ENCODE data around the gene SPAG4. TPM values are rescaled to one million over a fixed set of nuclear protein-coding genes. Genes with fewer than 3 reads are reported as not detected.

The SPAG4 gene
- total RNA-seq, 1 donor from 2014 or later = 3.3 TPM

DNA sequence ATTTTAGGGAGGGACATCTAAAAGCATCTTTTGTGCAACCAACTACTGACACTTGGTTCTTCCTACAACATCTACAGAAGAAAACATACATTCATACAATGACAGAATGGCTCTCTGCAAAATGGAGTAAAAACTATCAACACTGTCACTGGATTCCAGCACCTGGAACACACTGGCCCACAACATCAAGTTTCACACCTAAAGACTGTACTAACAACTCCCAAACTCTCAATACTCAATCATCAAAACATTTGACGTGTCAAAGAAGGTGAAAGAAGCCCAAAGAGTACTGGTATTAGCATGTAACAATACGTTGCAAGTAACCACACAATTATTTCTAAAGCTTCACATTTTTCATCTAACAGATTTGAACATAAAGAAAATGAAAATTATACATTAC lies 46.9 kb downstream of the SPAG4 start:
- peaks cover 5% of the 10 kb centered on the region for H3K27me3 Mint-ChIP-seq (ENCODE audit: insufficient read depth, low read depth)
- H3K27ac Mint-ChIP-seq = no peak overlapping the region
- TF ChIP-seq EZH2 (IDR thresholded peaks at IDR 0.05) (no peak), EZH2phosphoT487 (IDR thresholded peaks at IDR 0.05) (no peak)
- TF ChIP-seq, protein P1, sequence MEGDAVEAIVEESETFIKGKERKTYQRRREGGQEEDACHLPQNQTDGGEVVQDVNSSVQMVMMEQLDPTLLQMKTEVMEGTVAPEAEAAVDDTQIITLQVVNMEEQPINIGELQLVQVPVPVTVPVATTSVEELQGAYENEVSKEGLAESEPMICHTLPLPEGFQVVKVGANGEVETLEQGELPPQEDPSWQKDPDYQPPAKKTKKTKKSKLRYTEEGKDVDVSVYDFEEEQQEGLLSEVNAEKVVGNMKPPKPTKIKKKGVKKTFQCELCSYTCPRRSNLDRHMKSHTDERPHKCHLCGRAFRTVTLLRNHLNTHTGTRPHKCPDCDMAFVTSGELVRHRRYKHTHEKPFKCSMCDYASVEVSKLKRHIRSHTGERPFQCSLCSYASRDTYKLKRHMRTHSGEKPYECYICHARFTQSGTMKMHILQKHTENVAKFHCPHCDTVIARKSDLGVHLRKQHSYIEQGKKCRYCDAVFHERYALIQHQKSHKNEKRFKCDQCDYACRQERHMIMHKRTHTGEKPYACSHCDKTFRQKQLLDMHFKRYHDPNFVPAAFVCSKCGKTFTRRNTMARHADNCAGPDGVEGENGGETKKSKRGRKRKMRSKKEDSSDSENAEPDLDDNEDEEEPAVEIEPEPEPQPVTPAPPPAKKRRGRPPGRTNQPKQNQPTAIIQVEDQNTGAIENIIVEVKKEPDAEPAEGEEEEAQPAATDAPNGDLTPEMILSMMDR (IDR thresholded peaks at IDR 0.05) = no peak
- Histone ChIP-seq H4K20me1 (ENCODE audit: low read depth) (peaks cover 68% of the 10 kb centered on the region), H3K4me3 (peak overlapping the region; percentile 77), H3K4me2 (peak overlapping the region; percentile 98), H3K9me3 (ENCODE audit: low read depth) (no peaks in the 10 kb centered on the region), H3K9ac (peak overlapping the region; percentile 97), H3F3A (ENCODE audit: low read depth) (peaks cover 10% of the 10 kb centered on the region), H3K27me3 (no peaks in the 10 kb centered on the region), H3K4me1 (peaks cover 26% of the 10 kb centered on the region), H2AFZ (replicated peaks) (no peak overlapping the region), H3K79me2 (ENCODE audit: low read depth) (peaks cover 72% of the 10 kb centered on the region), H3K27ac (no peak overlapping the region), H3K36me3 (no peaks in the 10 kb centered on the region)
- H3K4me3 Mint-ChIP-seq = peak overlapping the region; percentile 97
- peaks cover 26% of the 10 kb centered on the region for H3K36me3 Mint-ChIP-seq
- peaks cover 25% of the 10 kb centered on the region for H3K4me1 Mint-ChIP-seq
- peaks cover 17% of the 10 kb centered on the region for H3K9me3 Mint-ChIP-seq
- no peak for DNase-seq (ENCODE audit: low spot score)

DNA sequence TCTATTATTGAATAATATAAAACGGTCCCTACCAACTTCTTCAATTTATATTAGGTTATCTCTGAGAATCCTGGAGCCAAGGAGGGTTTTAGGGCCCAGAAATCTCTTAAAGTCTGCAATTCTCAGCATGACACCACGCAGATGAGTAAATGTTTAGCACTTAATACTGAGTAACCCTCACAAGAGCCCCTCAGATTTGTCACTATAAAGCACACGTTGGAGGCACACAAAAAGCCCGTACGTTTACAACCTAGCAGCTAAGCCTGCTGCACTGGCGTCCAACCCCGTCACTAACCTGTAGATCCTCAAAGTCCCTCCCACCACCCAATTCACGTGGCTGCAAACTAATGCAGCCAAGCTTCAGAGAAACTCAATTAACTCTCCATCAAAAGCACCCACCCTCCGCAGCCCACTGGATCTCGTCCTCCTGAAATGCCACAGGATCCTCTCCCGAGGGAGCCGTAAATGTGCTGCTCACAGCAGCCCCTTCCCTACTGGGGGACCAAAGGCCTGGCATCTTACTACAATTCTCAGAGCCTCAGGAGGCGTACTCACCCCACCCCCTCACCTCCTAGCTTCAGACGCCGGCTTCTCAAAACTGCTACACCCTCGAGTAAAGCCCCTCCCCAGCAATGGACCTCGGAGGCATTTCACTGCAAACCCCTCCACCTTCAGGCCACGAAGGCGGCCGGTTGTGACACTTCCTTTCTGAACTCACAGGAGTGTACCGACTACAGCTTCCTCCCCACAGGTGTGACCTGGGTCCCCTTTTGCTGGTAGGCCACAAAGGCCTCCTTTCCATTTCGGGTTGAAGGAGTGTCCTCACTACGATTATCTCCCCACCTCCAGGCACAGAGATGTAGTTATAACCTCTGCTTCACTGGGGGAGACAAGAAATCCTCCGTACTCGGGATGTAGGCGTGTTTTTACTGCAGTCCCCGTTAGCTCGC lies 48.2 kb downstream of the SPAG4 start:
- Mint-ChIP-seq H3K27me3 (ENCODE audit: insufficient read depth, low read depth) (peaks cover 5% of the 10 kb centered on the region), H3K4me3 (peak overlapping the region; percentile 97), H3K36me3 (peaks cover 25% of the 10 kb centered on the region), H3K4me1 (peaks cover 25% of the 10 kb centered on the region), H3K9me3 (peaks cover 14% of the 10 kb centered on the region), H3K27ac (peak overlapping the region; percentile 100)
- H3K27ac ChIP-seq = peak overlapping the region; percentile 84
- peaks cover 10% of the 10 kb centered on the region for H3F3A ChIP-seq (ENCODE audit: low read depth)
- peaks cover 55% of the 10 kb centered on the region for H4K20me1 ChIP-seq (ENCODE audit: low read depth)
- no peaks in the 10 kb centered on the region for H3K9me3 ChIP-seq (ENCODE audit: low read depth)
- H3K4me2 ChIP-seq = peak overlapping the region; percentile 98
- peak overlapping the region; percentile 77 for H3K4me3 ChIP-seq
- peaks cover 59% of the 10 kb centered on the region for H3K79me2 ChIP-seq (ENCODE audit: low read depth)
- H3K9ac ChIP-seq = peak overlapping the region; percentile 97
- TF ChIP-seq EZH2phosphoT487 (IDR thresholded peaks at IDR 0.05) (no peak), EZH2 (IDR thresholded peaks at IDR 0.05) (no peak)
- TF ChIP-seq, protein P1 (IDR thresholded peaks at IDR 0.05) = no peak
- DNase-seq (ENCODE audit: low spot score) = peak; percentile 79
- H3K4me1 ChIP-seq = peaks cover 26% of the 10 kb centered on the region
- no peaks in the 10 kb centered on the region for H3K36me3 ChIP-seq
- no peaks in the 10 kb centered on the region for H3K27me3 ChIP-seq
- H2AFZ ChIP-seq (replicated peaks) = peak overlapping the region; percentile 59

DNA sequence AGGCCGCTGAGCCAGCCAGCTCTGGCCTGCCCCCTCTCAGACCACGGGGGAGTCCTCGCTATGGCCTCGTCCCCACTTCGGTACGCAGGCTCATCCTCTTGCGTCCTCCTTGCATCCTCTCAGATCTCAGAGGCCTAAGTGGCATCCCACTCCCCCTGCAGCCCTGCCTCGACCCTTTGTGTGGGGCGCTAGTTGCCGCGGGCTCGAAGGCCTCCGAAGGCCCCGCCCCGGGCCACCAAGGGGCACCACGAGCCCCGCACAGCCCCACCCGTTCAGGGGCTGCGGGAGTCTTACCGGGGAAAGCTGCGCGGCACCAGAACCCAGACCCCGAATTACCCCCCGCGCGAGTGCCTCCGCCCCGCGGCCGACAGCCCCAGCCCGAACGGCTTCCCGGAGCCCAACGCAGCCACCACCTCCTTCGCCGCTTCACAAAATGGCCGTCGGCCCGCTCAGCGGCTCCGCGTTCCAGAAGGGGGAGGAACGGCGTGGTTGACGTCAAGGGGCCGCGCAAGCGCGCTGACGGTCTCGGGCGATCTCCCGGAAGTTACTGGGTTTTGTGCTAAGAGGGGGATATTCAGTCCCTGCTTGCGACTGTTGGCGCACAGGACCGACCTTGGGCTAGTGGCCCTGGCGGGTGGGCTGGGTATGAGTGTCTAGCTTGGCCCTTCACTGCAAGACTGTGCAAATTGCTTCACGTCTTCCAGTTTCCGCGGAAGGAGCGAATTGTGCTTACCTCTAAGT lies 49.0 kb downstream of the SPAG4 start, which contains the start of the genes CPNE1 and RBM12:
TSS of gene CPNE1 (minus strand) at position 435 of the 741 bp plus-strand sequence. CDS start 31,977 bp downstream, outside the sequence.
TSS of gene RBM12 (minus strand) at position 435 of the 741 bp plus-strand sequence. CDS start 9,578 bp downstream, outside the sequence.
- no peak for TF ChIP-seq EZH2phosphoT487 (IDR thresholded peaks at IDR 0.05)
- TF ChIP-seq EZH2 (IDR thresholded peaks at IDR 0.05) = no peak
- TF ChIP-seq, protein P1 (IDR thresholded peaks at IDR 0.05) = no peak
- peaks cover 8% of the 10 kb centered on the region for H3K9me3 Mint-ChIP-seq
- peaks cover 5% of the 10 kb centered on the region for H3K27me3 Mint-ChIP-seq (ENCODE audit: insufficient read depth, low read depth)
- DNase-seq (ENCODE audit: low spot score) = peak; percentile 97
- Histone ChIP-seq H3K4me1 (peaks cover 26% of the 10 kb centered on the region), H3K27me3 (no peaks in the 10 kb centered on the region), H3K79me2 (ENCODE audit: low read depth) (peaks cover 51% of the 10 kb centered on the region), H3F3A (ENCODE audit: low read depth) (peaks cover 10% of the 10 kb centered on the region), H4K20me1 (ENCODE audit: low read depth) (peaks cover 47% of the 10 kb centered on the region), H3K9ac (peak within 1 kb of the TSS; percentile 97), H3K4me2 (peak within 1 kb of the TSS; percentile 98), H2AFZ (replicated peaks) (peak within 1 kb of the TSS; percentile 84), H3K9me3 (ENCODE audit: low read depth) (no peaks in the 10 kb centered on the region), H3K36me3 (no peaks in the 10 kb centered on the region), H3K27ac (peak within 1 kb of the TSS; percentile 84), H3K4me3 (peak within 1 kb of the TSS; percentile 77)
- peaks cover 25% of the 10 kb centered on the region for H3K36me3 Mint-ChIP-seq
- peak within 1 kb of the TSS; percentile 100 for H3K27ac Mint-ChIP-seq
- peaks cover 25% of the 10 kb centered on the region for H3K4me1 Mint-ChIP-seq
- H3K4me3 Mint-ChIP-seq = peak within 1 kb of the TSS; percentile 97
